NOMO-1 treated with dmso at 0.1 percent for 144 hours (cell line): ENCODE data around the gene NDUFA7.
"Not testable (repeated sequence)": the region's sequence is repeated elsewhere in the genome, so short reads cannot be mapped to it uniquely, and the experiment has no call there.

Experiments
- DNase-seq: peaks from one replicate; lab custom pipeline; 2025; ENCODE audit not compliant: unreplicated experiment; lab: John Stamatoyannopoulos, UW

NDUFA7 gene

GRCh38 chr19:8321067-8321985 is at the start of gene NDUFA7, which contains the start of gene RPS28:
Gene NDUFA7 (minus strand): TSS chr19:8321375. CDS start chr19:8321358, 17 bp downstream.
Gene RPS28 (plus strand): TSS chr19:8321496. CDS start chr19:8321531, 35 bp downstream.
- DNase-seq = peak; percentile 94

GRCh38 chr19:8370176-8371010 is 49.2 kb upstream of the NDUFA7 start:
- no peak for DNase-seq

DNA sequence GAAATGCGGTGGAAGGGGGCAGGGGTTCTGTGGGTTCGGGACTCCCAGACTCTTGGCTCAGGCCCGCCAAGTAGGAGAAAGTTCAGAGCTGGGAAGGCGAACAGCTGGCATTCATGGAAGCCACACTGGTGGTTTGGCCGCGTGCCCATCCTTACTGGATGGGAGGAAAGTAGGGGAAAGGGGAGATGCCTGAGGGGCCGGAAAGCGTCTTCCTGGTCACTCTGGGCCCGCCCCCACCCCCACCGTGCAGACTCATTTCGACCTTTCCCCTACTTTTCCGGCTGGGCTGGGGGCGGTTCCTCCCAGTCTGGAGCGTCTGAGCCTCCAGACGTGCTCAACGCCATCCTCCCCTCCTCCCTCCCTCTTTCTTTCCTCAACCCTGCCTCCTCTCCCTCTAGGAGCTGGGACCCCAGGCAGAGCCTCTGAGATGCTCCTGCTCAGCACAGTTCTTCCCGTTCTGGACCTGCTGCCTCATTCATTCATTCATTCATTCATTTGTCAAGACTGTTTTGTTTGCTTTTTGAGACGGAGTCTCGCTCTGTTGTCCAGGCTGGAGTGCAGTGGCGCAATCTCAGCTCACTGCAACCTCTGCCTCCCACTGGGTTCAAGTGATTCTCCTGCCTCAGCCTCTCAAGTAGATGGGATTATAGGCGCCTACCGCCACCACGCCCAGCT is 46.3 kb upstream of the NDUFA7 start:
- no peak for DNase-seq

DNA sequence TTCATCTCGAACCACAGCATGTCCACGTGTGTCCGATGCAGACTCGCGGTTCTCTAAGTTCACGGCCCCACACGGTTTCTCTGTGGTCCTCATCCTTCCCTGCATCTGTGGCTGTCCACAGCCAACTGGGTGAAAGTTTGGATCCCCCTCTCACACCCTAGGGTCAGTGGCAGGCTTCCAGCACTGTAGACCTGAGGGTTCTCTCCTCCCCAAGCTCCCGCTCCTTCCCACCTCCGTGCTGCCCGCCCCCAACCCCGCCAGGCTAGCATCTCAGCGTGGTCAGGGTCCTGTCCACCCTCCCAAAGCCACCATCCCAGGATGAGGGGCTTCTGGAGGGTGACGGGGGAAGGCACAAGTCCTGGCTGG is 45.8 kb upstream of the NDUFA7 start:
- no peak for DNase-seq

DNA sequence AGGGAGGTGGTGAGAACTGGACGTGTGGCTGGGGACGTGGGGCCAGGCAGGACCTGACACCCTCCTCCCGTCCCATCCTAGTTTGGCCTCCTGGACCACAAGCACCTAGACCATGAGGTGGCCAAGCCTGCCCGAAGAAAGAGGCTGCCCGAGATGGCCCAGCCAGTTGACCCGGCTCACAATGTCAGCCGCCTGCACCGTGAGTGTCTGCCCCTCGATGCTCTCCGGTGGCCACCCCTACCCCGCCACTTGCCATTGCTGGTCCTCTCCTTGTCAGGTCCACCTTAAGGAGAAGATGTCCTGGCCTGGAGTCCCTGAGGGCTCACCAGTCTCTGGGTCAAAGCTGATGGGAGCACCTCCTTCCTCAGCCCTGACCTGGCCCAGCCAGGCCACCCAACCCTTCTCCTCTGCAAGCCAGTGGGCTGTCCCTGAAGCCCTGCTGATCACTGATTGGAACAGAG is 45.0 kb upstream of the NDUFA7 start:
- no peak for DNase-seq

GRCh38 chr19:8363803-8364771 is 42.9 kb upstream of the NDUFA7 start, which contains the start of gene ANGPTL4:
Gene ANGPTL4 (plus strand): TSS chr19:8364155. CDS start chr19:8364322, 167 bp downstream.
- DNase-seq = no peak

GRCh38 chr19:8361921-8362793 is 41.0 kb upstream of the NDUFA7 start:
- no peak for DNase-seq

DNA sequence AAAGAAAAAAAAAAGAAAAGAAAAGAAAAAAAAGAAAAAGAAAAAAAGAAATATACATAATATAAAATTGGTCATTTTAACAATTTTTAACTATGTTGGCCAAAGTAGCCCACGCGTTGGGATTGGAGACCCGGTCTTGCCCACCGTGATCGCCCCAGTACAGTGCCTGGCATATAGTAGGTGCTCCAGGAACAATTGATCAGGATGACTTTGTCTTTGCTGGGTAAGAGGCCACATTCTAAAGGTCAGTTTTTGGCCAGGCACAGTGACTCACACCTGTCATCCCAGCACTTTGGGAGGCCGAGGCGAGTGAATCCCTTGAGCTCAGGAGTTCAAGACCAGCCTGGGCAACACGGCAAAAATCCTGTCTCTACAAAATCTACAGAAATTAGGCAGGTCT is 39.0 kb upstream of the NDUFA7 start:
- no peak for DNase-seq

DNA sequence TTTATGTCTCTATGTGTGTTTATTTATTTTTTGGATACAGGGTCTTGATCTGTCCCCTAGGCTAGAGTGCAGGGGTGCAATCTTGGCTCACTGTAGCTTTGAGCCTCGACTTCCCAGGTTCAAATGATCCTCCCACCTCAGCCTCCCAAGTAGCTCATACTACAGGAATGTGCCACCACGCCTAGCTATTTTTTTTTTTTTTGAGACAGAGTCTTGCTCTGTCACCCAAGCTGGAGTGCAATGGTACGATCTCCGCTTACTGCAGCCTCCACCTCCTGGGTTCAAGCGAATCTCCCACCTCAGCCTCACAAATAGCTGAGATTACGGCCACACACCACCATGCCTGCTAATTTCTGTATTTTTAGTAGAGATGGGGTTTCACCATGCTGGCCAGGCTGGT is 37.8 kb upstream of the NDUFA7 start:
- no peak for DNase-seq

GRCh38 chr19:8357007-8357521 is 35.9 kb upstream of the NDUFA7 start:
- no peak for DNase-seq

DNA sequence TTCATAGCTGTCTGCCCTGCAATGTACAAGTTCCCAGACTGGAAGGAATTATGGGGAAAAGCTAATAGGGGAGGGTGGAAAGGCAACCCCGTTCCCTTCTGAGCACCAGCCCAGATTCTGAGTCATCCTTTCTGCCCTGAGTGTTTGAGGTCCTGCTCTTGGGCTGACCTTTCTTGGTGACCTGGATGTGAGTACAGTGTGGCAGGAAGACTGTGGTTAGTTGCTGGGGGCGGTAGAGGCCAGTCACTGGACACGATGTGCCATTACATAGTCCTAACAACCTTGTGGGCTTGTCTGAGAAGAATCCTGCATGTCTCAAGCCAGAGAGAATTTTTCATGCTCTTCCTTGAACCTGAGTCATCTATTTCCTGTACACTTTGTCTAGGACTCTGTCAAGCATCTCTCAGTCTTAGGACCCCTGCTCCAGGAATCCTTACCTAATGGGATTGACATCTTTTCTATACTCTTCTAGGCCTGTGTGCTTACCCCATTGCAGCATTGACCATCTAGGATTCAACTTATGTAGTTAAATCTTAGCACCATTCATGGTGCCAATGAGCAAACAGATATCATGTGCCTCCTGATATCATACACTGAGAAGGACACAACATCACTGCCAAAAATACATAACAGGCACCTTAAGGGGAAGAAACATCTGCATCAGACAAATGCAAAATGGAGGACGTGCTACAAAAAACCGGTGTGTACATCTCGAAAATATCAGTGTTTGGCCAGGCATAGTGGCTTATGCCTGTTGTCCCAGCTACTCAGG is 34.6 kb upstream of the NDUFA7 start:
- DNase-seq = no peak

DNA sequence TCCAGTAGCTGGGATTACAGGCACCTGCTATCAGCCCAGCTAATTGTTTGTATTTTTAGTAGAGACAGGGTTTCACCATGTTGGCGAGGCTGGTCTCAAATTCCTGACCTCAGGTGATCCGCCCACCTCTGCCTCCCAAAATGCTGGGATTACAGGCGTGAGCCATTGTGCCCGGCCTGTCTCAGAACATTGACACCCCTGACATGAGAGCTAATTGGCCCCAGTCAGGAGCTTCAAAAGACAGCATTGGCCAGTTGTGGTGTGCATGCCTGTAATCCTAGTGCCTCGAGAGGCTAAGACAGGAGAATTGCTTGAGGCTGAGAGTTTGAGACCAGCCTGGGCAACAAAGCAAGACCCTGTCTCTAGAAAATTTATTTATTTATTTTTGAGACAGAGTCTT is 31.7 kb upstream of the NDUFA7 start:
- DNase-seq = not testable (repeated sequence)

DNA sequence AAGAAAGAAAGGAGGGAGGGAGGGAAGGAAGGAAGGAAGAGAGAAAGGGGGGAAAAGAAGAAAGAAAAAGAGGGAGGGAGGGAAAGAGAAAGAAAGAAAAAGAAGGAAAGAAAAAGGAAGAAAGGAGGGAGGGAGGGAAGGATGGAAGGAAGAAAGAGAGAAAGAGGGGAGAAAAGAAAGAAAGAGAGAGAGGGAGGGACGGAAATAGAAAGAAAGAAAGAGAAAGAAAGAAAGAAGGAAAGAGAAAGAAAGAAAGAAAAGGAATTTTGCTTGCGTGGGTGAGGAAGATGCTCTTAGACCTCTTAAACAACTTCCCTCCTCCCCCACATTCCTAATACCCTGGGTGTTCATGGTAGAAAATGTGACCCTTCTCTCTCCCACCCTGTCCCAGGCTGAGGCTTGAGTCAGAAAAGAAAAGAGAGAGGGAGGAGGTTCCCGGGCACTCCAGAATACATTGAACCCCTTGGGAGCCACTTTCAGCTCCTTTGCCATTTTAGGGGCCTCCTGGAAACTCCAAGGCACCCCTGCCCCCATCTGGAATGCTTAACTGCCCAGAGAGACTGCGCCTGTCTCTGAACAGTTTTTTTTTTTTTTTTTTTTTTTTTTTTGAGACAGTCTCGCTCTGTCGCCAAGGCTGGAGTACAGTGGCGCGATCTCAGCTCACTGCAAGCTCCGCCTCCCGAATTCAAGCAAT is 31.1 kb upstream of the NDUFA7 start:
- DNase-seq = no peak

- not testable (repeated sequence) for DNase-seq
These were observed 28.6 kb upstream of the NDUFA7 start for GRCh38 chr19:8349629-8350372.

- DNase-seq = no peak
These were observed 22.3 kb upstream of the NDUFA7 start for GRCh38 chr19:8343483-8343844.

- DNase-seq = peak; percentile 87
These were observed 21.7 kb upstream of the NDUFA7 start, which contains the start of gene KANK3 for GRCh38 chr19:8342684-8343482. Gene KANK3 (minus strand): TSS chr19:8343262. CDS start chr19:8337828, 5,434 bp downstream.
